ENCODE measurements around the gene ARSA. TPM values are rescaled to one million over a fixed set of nuclear protein-coding genes. Genes with fewer than 3 reads are reported as not detected.
A peak's percentile ranks its signal among the peaks of the same experiment; 100 is the strongest.

Gene ARSA
- total RNA-seq, 1 experiment from 2014 or later: 16.4 TPM

DNA sequence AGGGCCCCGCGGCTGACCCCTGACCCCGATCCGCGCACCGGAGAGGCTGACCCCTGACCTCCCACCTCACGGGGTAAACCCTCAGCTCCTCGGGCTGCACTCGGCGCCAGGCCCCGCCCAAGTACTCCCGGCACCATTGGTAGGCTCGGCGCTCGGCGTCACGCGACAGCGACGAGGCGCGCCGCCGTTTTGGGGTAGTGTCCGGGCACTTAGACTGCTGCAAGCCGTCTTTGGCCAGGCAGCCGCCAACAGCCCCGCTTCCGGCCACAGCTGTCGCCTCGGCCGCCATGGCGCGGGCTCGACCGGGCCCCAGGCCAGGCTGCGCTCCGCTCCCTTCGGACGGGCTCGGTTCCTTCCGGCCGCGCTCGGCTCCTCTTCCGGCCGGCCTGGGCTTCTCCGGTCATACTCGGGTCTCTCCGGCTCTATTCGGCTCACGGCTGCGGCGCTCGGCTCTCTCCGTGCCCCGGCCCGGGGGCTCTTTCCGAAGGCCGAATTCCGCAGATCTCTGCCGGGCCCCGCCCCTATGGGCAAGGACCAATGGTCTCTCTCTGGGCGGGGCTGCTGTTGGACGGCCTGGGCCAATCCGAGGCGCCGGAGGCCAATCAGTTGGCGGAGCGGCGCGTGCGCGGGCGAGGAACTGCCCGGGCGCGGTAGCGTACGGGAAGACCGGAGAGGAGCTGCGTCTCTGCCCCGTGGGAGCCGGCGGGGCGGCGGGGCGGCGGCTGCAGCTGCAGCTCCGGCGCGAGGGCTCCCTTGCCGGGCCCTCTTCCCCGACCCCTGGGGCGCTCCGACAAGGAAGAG is 45.3 kb downstream of the ARSA start, which contains the start of gene CHKB:
TSS of gene CHKB (minus strand) at position 357 of the 801 bp plus-strand sequence. CDS start at position 289, 68 bp downstream.
- CTCF ChIA-PET: interaction anchor here (1.4 to 1.6 kb wide), 2 partner anchors 20 to 38 kb away, joined by 3 to 4 read pairs; partner anchors contain the start of gene SYCE3
- TF ChIP-seq, protein P1, sequence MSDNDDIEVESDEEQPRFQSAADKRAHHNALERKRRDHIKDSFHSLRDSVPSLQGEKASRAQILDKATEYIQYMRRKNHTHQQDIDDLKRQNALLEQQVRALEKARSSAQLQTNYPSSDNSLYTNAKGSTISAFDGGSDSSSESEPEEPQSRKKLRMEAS (IDR thresholded peaks at IDR 0.05): peak; percentile 72
- TF ChIP-seq YY1 (IDR thresholded peaks at IDR 0.05; ENCODE audit: extremely low read depth, insufficient replicate concordance, low read depth, low read length) (peak; percentile 54), SIN3A (IDR thresholded peaks at IDR 0.05; ENCODE audit: low read depth) (0 out of 2 replicates have a peak, but pooled peaks have one; percentile 48), ELF1 (IDR thresholded peaks at IDR 0.05; ENCODE audit: borderline replicate concordance, low read depth) (no peak), POLR2A (IDR thresholded peaks at IDR 0.05; ENCODE audit: borderline replicate concordance, extremely low read depth, insufficient read depth, insufficient read length) (peak; percentile 90), EZH2 (IDR thresholded peaks at IDR 0.05) (no peak), POLR2AphosphoS5 (IDR thresholded peaks at IDR 0.05; ENCODE audit: low read depth, low read length) (peak; percentile 88)
- TF ChIP-seq, protein P2, sequence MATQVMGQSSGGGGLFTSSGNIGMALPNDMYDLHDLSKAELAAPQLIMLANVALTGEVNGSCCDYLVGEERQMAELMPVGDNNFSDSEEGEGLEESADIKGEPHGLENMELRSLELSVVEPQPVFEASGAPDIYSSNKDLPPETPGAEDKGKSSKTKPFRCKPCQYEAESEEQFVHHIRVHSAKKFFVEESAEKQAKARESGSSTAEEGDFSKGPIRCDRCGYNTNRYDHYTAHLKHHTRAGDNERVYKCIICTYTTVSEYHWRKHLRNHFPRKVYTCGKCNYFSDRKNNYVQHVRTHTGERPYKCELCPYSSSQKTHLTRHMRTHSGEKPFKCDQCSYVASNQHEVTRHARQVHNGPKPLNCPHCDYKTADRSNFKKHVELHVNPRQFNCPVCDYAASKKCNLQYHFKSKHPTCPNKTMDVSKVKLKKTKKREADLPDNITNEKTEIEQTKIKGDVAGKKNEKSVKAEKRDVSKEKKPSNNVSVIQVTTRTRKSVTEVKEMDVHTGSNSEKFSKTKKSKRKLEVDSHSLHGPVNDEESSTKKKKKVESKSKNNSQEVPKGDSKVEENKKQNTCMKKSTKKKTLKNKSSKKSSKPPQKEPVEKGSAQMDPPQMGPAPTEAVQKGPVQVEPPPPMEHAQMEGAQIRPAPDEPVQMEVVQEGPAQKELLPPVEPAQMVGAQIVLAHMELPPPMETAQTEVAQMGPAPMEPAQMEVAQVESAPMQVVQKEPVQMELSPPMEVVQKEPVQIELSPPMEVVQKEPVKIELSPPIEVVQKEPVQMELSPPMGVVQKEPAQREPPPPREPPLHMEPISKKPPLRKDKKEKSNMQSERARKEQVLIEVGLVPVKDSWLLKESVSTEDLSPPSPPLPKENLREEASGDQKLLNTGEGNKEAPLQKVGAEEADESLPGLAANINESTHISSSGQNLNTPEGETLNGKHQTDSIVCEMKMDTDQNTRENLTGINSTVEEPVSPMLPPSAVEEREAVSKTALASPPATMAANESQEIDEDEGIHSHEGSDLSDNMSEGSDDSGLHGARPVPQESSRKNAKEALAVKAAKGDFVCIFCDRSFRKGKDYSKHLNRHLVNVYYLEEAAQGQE (IDR thresholded peaks at IDR 0.05; ENCODE audit: low read depth): no peak
- Histone ChIP-seq H3K27me3 (ENCODE audit: insufficient read depth, low read length) (no peaks in the 10 kb centered on the region), H3K4me2 (ENCODE audit: low read length) (peak within 1 kb of the TSS; percentile 97), H3K27ac (ENCODE audit: low read depth, low read length) (peak within 1 kb of the TSS; percentile 99), H3K36me3 (ENCODE audit: control insufficient read depth in 1 of 2, insufficient read depth in 2 of 2, low read length in 2 of 2) (no peaks in the 10 kb centered on the region; a peak in 1 of 4 replicates), H3K9me3 (ENCODE audit: control insufficient read depth in 1 of 2, insufficient read depth in 1 of 2, low read depth in 1 of 2, low read length in 2 of 2) (no peaks in the 10 kb centered on the region), H3K9ac (ENCODE audit: low read length) (peak within 1 kb of the TSS; percentile 90), H3K4me1 (ENCODE audit: control insufficient read depth in 1 of 2, insufficient read depth in 2 of 2, low read length in 2 of 2) (peaks cover 5 to 28% of the 10 kb centered on the region in 2 experiments), H3K4me3 (replicated peaks in 1 of 2; ENCODE audit: low read depth in 1 of 2, low read length in 2 of 2) (peak within 1 kb of the TSS; percentile 86 to 90), H4K20me1 (ENCODE audit: insufficient read depth) (no peaks in the 10 kb centered on the region), H2AFZ (ENCODE audit: low read depth, low read length, poor library complexity, severe bottlenecking) (peak within 1 kb of the TSS; percentile 16), H3K79me2 (ENCODE audit: insufficient read depth, low read length) (peaks cover 17% of the 10 kb centered on the region; the same call in 1 of the 2 replicates), H3K9me2 (ENCODE audit: insufficient read depth) (no peaks in the 10 kb centered on the region)
- ATAC-seq (peak; percentile 94), DNase-seq (ENCODE audit: low read depth, low spot score) (peak; percentile 91)
- RAD21 ChIA-PET (ENCODE audit: low non-redundant PET in 1 of 2, low total read pairs in 2 of 2, uncharacterized antibody in 2 of 2, unreplicated experiment in 2 of 2): no interaction called here
- BruUV-seq (replicated peaks): no TSS peak
- intact Hi-C loops (cut with micrococcal nuclease): loop anchor here (2.0 kb wide), 1 partner anchor 30 kb away; no protein-coding TSS in a partner anchor
- POLR2A ChIA-PET: interaction anchor here (1.3 to 2.1 kb wide), 2 partner anchors 20 to 57 kb away, joined by 8 read pairs; partner anchors contain the start of genes SCO2 and SYCE3
